Ramos (cell line): ENCODE results near the gene CASTOR1.
"Not testable (repeated sequence)": the region's sequence is repeated elsewhere in the genome, so short reads cannot be mapped to it uniquely, and the experiment has no call there.

Experiments
- in situ Hi-C: fragments of 300-500 bp; cut with MboI; formaldehyde crosslinking; loops from one replicate; pipeline ENCODE4 v1.14.3; 2022; ENCODE audit warnings: low sequenced_read_pairs; ENCODE audit not compliant: unreplicated experiment

The CASTOR1 gene

DNA sequence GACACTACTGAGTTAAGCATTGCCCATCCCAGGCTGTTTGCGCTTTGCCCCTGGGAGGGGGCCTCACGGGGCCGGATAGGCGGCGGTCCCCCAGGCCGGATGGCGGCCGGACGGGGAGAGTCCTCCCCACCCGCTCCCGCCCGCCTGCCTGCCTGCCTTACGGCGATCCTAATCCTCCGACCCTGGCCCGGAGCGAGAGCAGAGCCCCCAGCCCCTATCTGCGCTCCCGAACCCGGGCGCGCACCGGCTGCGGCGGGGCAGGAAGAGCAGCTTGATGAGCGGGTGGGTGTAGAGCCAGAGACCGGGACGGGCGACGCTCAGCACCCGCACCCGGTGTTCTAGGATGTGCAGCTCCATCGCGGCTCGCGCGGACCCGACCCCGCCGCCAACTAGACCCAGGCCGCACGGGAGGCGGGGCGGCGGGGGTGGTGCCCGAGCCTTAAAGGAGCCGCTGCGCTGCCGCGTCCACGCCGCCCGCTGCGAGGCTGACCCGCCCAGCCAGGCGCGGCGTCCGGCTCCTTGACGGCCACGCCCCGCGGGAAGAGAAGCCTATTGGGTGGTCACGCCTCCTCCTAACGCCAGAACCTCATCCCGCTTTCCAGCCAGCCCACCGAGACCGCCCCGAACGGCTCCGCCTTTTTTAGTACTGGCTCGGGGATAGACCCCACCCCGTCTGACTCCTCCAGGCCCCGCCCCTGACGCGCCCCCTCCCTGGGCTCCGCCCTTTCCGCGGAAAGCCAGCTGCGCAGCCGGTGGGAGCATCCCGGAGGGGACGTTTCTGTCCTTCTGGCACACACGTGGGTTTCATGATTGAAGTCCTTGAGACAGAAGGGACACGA lies at the start of gene CASTOR1:
Gene CASTOR1 (minus strand): TSS at position 365 of the 839 bp plus-strand sequence. CDS start 8 bp downstream, at position 357.
- in situ Hi-C loops: loop anchor here (5.0 to 10.0 kb wide), 3 partner anchors 98 to 195 kb away; partner anchors contain the start of gene RNF215

DNA sequence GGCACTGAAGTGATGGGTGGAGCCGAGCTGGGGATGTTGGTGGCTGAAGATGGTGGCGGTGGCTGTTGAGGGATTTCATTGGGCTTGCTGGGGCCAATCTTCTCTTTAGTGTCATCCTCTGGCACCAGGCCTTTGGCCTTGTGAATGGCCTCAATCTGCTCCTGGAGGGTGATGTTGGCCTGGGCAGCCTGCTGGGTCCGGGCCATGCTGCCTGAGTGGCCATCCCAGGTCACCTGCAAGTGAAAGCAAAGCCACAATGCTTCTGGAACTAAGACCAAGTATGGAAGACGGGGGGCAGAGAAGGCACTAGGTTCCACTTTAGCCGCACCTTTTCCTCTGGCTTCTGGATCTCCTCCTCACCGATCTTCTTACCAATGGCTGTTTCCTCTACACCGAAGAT lies 49.5 kb upstream of the CASTOR1 start:
- in situ Hi-C loops: no loop called here

DNA sequence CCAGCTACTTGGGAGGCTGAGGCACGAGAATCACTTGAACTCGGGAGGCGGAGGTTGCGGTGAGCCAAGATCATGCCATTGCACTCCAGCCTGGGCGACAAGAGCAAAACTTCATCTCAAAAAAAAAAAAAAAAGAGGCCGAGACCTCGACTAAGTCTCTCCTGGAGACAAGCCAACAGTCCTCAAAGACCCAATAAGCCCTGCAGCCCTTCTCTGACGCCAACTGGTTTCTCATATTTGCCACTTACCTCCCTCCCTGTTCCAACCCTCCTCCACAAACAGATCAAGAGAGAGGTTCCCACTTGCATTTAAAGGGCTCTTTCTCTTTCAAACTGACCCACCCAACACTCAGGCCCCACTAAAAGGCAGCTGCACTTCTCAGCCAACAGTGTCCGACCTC lies 49.0 kb upstream of the CASTOR1 start:
- in situ Hi-C loops: not testable (repeated sequence)

- in situ Hi-C loops: no loop called here
Observed at GRCh38 chr22:30337461-30337778, 48.1 kb upstream of the CASTOR1 start.

- in situ Hi-C loops: no loop called here
Observed at GRCh38 chr22:30336752-30337460, 47.6 kb upstream of the CASTOR1 start.

DNA sequence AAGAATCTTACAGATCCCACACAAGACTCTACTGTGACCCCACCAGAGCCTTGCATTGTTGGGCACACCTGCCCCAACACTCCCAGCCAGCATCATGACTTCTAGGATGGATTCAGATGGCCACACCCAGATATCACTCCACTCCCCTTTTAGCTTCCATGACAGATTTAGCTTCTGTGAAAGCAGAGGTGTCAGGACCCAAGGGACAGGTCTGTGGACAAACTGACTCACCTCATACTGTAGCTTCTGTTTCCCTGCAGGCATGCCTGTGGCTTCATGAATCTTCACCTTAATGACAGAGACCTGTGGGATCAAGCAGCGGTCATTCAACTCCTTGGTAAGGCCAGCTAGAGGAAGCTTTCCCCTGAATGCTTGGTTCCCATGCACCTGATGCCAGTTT lies 45.9 kb upstream of the CASTOR1 start:
- in situ Hi-C loops: no loop called here

DNA sequence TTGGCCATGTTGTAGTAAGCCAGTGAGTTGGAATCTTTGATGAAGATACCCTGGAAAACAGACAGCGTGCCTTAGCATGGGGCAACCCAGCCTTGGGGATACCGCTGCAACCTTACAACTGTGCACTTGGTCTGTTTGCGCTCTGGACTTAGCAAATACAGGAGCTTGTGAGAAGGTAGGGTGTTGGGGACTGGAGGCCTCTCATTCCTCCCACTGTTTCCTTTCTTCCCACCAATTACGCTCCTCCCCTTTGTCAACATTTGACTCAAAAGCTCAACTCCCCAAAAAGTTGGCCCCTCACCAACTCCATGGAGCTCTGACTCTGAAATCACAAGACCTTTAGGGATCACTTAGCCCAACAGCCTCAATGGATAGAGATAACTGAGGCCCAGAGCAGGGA lies 45.3 kb upstream of the CASTOR1 start:
- in situ Hi-C loops: no loop called here

GRCh38 chr22:30333707-30334087 lies 44.4 kb upstream of the CASTOR1 start:
- in situ Hi-C loops: no loop called here

DNA sequence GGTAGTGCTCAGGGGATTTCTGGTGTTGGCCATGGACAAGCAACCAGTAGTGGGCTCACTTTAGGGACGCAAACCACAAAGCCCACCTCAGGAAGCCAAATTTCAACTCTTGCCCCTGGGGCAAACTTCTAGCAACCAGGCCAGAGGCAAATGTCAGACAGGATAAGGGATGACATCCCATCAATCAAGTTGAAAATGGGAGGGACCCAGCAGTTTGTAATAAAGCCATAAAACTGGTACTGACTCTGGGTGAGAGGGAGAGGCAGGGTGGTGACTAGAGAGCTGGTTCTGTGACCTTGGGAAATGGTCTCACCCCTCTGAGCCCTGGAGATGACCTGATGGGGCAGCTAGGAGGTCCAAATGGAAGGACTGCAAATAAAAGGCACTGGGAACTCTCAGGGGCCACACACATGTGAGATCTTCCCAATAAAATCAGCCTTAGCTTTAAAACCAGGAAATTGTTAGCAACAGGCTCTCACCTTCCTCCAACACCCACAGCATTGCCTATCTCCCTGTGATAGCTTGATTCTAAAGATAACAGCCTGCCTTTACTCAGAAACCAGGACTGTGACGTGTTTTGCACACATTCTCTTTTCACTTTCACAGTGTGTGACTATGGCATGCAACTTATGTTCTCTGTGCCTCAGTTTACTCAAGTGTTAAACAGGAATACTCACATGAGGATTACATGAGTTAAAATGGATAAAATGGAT lies 43.8 kb upstream of the CASTOR1 start:
- in situ Hi-C loops: no loop called here

GRCh38 chr22:30332551-30332950 lies 43.2 kb upstream of the CASTOR1 start:
- in situ Hi-C loops: no loop called here

GRCh38 chr22:30328466-30329049 lies 39.3 kb upstream of the CASTOR1 start:
- in situ Hi-C loops: no loop called here

GRCh38 chr22:30327864-30328345 lies 38.6 kb upstream of the CASTOR1 start:
- in situ Hi-C loops: no loop called here

DNA sequence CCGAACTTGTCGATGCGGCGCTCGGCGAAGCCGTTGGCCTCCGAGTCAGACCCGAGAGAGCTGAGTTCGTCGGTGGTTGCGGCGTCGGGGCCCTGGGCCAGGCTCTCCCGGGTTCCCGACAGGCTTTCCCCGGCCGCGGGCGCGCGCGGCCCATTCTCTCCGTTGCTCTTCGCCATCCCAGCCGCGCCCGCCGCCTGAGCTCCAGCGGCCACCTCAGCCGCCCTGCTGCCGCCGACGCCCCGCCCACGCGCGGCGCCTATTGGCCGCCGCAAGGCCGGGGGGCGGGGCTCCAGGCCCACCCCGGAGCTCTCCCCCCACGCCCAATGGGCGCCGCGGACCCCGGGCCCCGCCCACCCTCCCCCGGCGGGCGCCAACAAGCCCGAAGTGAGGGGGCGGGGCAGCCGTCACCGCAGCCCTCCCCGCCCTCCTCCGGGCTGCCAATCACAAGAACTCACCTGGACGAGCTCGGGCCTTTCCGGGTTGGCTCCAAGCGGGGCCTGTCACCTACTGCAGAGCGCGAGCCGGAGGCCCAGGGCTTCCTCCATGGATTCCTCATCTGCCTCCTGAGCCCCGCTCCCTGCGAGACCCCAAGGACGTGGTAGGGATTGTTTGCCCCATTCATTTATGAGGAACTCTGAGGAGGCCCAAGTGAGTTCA lies 37.5 kb upstream of the CASTOR1 start, which contains the start of gene TBC1D10A:
Gene TBC1D10A (minus strand): TSS at position 236 of the 657 bp plus-strand sequence. CDS start 60 bp downstream, at position 176.
- in situ Hi-C loops: no loop called here

- in situ Hi-C loops: no loop called here
Observed at GRCh38 chr22:30326255-30326705, 37.0 kb upstream of the CASTOR1 start.

DNA sequence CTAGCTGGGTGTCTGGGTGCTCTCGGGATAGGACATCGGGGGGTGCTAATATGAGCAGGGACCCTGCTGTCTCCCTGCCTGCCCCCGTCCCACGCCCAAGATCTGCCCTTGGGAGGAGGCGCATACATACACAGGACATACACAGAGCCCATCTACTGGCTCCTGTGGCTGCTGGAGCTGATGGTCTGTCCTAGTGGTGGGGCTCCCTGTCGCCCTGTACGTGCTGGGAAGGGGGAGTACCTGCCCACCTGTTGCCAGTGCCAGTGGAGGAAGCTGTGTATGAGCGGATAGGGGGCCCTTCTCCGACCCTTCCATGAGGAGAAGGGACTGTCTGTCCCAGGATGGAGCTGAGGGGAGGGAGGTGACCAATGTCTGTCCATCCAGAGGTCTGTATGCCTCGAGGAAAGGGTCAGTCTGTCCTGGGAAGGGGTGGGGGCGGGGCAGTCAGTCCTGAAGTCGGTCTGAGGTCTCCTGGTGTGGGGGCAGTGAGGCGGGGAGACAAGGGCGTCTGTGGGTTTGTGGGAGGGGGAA lies 36.5 kb upstream of the CASTOR1 start:
- in situ Hi-C loops: no loop called here

DNA sequence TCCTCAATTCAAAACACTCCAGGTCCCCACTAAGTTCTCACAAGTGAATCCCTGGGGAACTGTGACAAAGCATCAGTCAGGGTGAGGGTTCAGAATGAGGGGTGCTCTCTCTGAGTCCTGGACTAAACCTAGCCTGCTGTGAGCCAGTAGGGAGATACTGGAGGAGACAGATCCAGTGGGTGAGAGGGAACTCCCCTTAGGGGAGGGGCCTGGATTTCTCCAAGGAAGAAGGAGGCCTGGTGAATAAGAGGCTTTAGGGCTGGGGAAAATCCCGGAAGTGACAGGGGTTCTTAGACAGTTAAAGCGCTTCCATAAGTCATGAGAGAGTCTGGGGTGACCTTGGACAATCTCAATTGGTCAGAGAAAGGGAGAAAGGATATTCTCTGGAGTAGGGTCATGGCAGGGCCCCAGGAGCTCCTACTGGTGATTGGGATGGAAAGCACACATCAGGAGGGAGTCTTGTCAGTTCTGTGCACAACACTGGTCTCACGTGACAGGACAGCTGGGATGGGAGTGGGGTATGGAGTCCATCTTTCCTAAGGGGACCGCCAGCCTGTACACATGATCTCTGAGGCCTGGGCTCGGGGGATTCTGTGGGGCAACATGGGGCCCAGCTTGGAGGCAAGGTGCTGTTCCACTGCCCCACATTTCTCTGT lies 35.9 kb upstream of the CASTOR1 start:
- in situ Hi-C loops: no loop called here

GRCh38 chr22:30324014-30324730 lies 34.9 kb upstream of the CASTOR1 start:
- in situ Hi-C loops: no loop called here

GRCh38 chr22:30323246-30323645 lies 33.9 kb upstream of the CASTOR1 start:
- in situ Hi-C loops: no loop called here
